ENCODE results near the gene TTLL1.
"Not testable (repeated sequence)": the region's sequence is repeated elsewhere in the genome, so short reads cannot be mapped to it uniquely, and the experiment has no call there.

The TTLL1 gene

GRCh38 chr22:43066844-43067385 lies 22.3 kb downstream of the TTLL1 start:
- no peak for DNase-seq (ENCODE audit: low read depth)

- no peak for DNase-seq (ENCODE audit: low read depth)
Observed at GRCh38 chr22:43066134-43066533, 23.1 kb downstream of the TTLL1 start.

- DNase-seq (ENCODE audit: low read depth) = peak; percentile 58
Observed at GRCh38 chr22:43060183-43060582, 29.0 kb downstream of the TTLL1 start.

- no peak for DNase-seq (ENCODE audit: low read depth)
Observed at GRCh38 chr22:43057641-43058040, 31.6 kb downstream of the TTLL1 start.

- DNase-seq (ENCODE audit: low read depth) = no peak
Observed at GRCh38 chr22:43053176-43053575, 36.0 kb downstream of the TTLL1 start.

- no peak for DNase-seq (ENCODE audit: low read depth)
Observed at GRCh38 chr22:43050995-43051394, 38.2 kb downstream of the TTLL1 start.

- no peak for DNase-seq (ENCODE audit: low read depth)
Observed at GRCh38 chr22:43047605-43048004, 41.6 kb downstream of the TTLL1 start.

- DNase-seq (ENCODE audit: low read depth) = no peak
Observed at GRCh38 chr22:43044290-43044712, 44.9 kb downstream of the TTLL1 start.

GRCh38 chr22:43042101-43042780 lies 47.0 kb downstream of the TTLL1 start:
- no peak for DNase-seq (ENCODE audit: low read depth)

- no peak for DNase-seq (ENCODE audit: low read depth)
Observed at GRCh38 chr22:43039800-43040199, 49.4 kb downstream of the TTLL1 start.

GRCh38 chr22:43038325-43038724 lies 50.9 kb downstream of the TTLL1 start:
- DNase-seq (ENCODE audit: low read depth) = no peak

GRCh38 chr22:43036282-43036829 lies 52.8 kb downstream of the TTLL1 start:
- DNase-seq (ENCODE audit: low read depth) = no peak

GRCh38 chr22:43035250-43035649 lies 53.9 kb downstream of the TTLL1 start:
- DNase-seq (ENCODE audit: low read depth) = no peak

- DNase-seq (ENCODE audit: low read depth) = no peak
Observed at GRCh38 chr22:43031617-43032016, 57.6 kb downstream of the TTLL1 start.

- DNase-seq (ENCODE audit: low read depth) = no peak
Observed at GRCh38 chr22:43018615-43019014, 70.6 kb downstream of the TTLL1 start.

- no peak for DNase-seq (ENCODE audit: low read depth)
Observed at GRCh38 chr22:43017525-43018460, 71.4 kb downstream of the TTLL1 start.

- not testable (repeated sequence) for DNase-seq (ENCODE audit: low read depth)
Observed at GRCh38 chr22:43016150-43016549, 73.0 kb downstream of the TTLL1 start.

GRCh38 chr22:43015677-43016042 lies 73.5 kb downstream of the TTLL1 start:
- no peak for DNase-seq (ENCODE audit: low read depth)

GRCh38 chr22:43014869-43015676 lies 74.1 kb downstream of the TTLL1 start, which contains the start of gene PACSIN2:
TSS of gene PACSIN2 (minus strand) at chr22:43015149. CDS start at chr22:42912080, 103,069 bp downstream.
- DNase-seq (ENCODE audit: low read depth) = peak; percentile 98

GRCh38 chr22:43014316-43014868 lies 74.8 kb downstream of the TTLL1 start:
- DNase-seq (ENCODE audit: low read depth) = peak; percentile 27

Measured in activated T-cell treated with anti-CD3 and anti-CD28 coated beads for 48 hours (primary cell).